Measurements from ENCODE around the gene MYO1E.

The MYO1E gene

GRCh38 chr15:59327942-59328341 lies 44.7 kb downstream of the MYO1E start:
- ATAC-seq, result no peak
- no peak for TF ChIP-seq ISL1 (CRISPR knock-in tag; IDR thresholded peaks at IDR 0.05)
- no peak for TF ChIP-seq ARNTL (CRISPR knock-in tag; IDR thresholded peaks at IDR 0.05; ENCODE audit: borderline replicate concordance, low read depth)
- TF ChIP-seq ZNF70 (CRISPR knock-in tag; IDR thresholded peaks at IDR 0.05), result no peak
- TF ChIP-seq SNAI2 (CRISPR knock-in tag; IDR thresholded peaks at IDR 0.05), result no peak
- no peak for TF ChIP-seq ZFP30 (CRISPR knock-in tag; IDR thresholded peaks at IDR 0.05)
- TF ChIP-seq PPARA (CRISPR knock-in tag; IDR thresholded peaks at IDR 0.05; ENCODE audit: borderline replicate concordance), result no peak
- no peak for TF ChIP-seq ZNF565 (CRISPR knock-in tag; conservative IDR thresholded peaks at IDR 0.05; ENCODE audit: low read depth)
- TF ChIP-seq POU6F1 (CRISPR knock-in tag; IDR thresholded peaks at IDR 0.05; ENCODE audit: borderline replicate concordance, low read depth), result no peak
- TF ChIP-seq PATZ1 (CRISPR knock-in tag; IDR thresholded peaks at IDR 0.05; ENCODE audit: borderline replicate concordance), result no peak

GRCh38 chr15:59326856-59327255 lies 45.8 kb downstream of the MYO1E start:
- TF ChIP-seq TCF4 (CRISPR knock-in tag; IDR thresholded peaks at IDR 0.05; ENCODE audit: borderline replicate concordance) (no peak), RARB (CRISPR knock-in tag; IDR thresholded peaks at IDR 0.05) (no peak), PATZ1 (CRISPR knock-in tag; IDR thresholded peaks at IDR 0.05; ENCODE audit: borderline replicate concordance) (no peak), OSR1 (CRISPR knock-in tag; IDR thresholded peaks at IDR 0.05) (no peak), TOX (CRISPR knock-in tag; IDR thresholded peaks at IDR 0.05; ENCODE audit: borderline replicate concordance) (no peak)
- no peak for ATAC-seq

- no peak for ATAC-seq
Observed at GRCh38 chr15:59322056-59322759, 50.5 kb downstream of the MYO1E start.

More at GRCh38 chr15:59322056-59322759, 50.5 kb downstream of the MYO1E start:
- no peak for TF ChIP-seq ARNTL (CRISPR knock-in tag; IDR thresholded peaks at IDR 0.05; ENCODE audit: borderline replicate concordance, low read depth)
- TF ChIP-seq OSR1 (CRISPR knock-in tag; IDR thresholded peaks at IDR 0.05), result no peak
- no peak for TF ChIP-seq PPARA (CRISPR knock-in tag; IDR thresholded peaks at IDR 0.05; ENCODE audit: borderline replicate concordance)
- no peak for TF ChIP-seq CREB5 (CRISPR knock-in tag; IDR thresholded peaks at IDR 0.05; ENCODE audit: low read depth)
- TF ChIP-seq CSRNP3 (CRISPR knock-in tag; IDR thresholded peaks at IDR 0.05), result no peak
- TF ChIP-seq GLIS3 (CRISPR knock-in tag; IDR thresholded peaks at IDR 0.05), result no peak
- no peak for TF ChIP-seq ZFP3 (CRISPR knock-in tag; IDR thresholded peaks at IDR 0.05)
- no peak for TF ChIP-seq TCF4 (CRISPR knock-in tag; IDR thresholded peaks at IDR 0.05; ENCODE audit: borderline replicate concordance)
- no peak for TF ChIP-seq TOX (CRISPR knock-in tag; IDR thresholded peaks at IDR 0.05; ENCODE audit: borderline replicate concordance)
- TF ChIP-seq SNAI2 (CRISPR knock-in tag; IDR thresholded peaks at IDR 0.05), result no peak
- TF ChIP-seq TSHZ2 (CRISPR knock-in tag; IDR thresholded peaks at IDR 0.05), result no peak
- no peak for TF ChIP-seq ZNF565 (CRISPR knock-in tag; conservative IDR thresholded peaks at IDR 0.05; ENCODE audit: low read depth)
- TF ChIP-seq CSDC2 (CRISPR knock-in tag; IDR thresholded peaks at IDR 0.05), result no peak
- TF ChIP-seq POU6F1 (CRISPR knock-in tag; IDR thresholded peaks at IDR 0.05; ENCODE audit: borderline replicate concordance, low read depth), result no peak
- no peak for TF ChIP-seq RARB (CRISPR knock-in tag; IDR thresholded peaks at IDR 0.05)
- TF ChIP-seq ZFP30 (CRISPR knock-in tag; IDR thresholded peaks at IDR 0.05), result no peak
- TF ChIP-seq ZC3H10 (CRISPR knock-in tag; IDR thresholded peaks at IDR 0.05), result no peak
